GM18873 (cell line): Measurements from ENCODE around the gene NCAM1.
"Not testable (repeated sequence)": the region's sequence is repeated elsewhere in the genome, so short reads cannot be mapped to it uniquely, and the experiment has no call there.

Experiments
- ATAC-seq: cut with Tn5 transposase; IDR thresholded peaks from one replicate; pipeline ENCODE4 v1.9.1; 2021; ENCODE audit warnings: mild to moderate bottlenecking, moderate library complexity, moderate number of reproducible peaks; ENCODE audit not compliant: unreplicated experiment, low FRiP score

NCAM1 gene

GRCh38 chr11:112961146-112961668 lies at the start of gene NCAM1:
TSS of gene NCAM1 (plus strand) at chr11:112961420.
- ATAC-seq = no peak

- no peak for ATAC-seq
Observed at GRCh38 chr11:112922606-112923005, 38.6 kb upstream of the NCAM1 start.

- not testable (repeated sequence) for ATAC-seq
Observed at GRCh38 chr11:112924836-112925235, 36.4 kb upstream of the NCAM1 start.

- ATAC-seq = no peak
Observed at GRCh38 chr11:112925516-112926310, 35.5 kb upstream of the NCAM1 start.

GRCh38 chr11:112928136-112928535 lies 33.1 kb upstream of the NCAM1 start:
- ATAC-seq = no peak

GRCh38 chr11:112929432-112929831 lies 31.8 kb upstream of the NCAM1 start:
- ATAC-seq = no peak

GRCh38 chr11:112931703-112932102 lies 29.5 kb upstream of the NCAM1 start:
- ATAC-seq = no peak

- ATAC-seq = no peak
Observed at GRCh38 chr11:112932593-112932992, 28.6 kb upstream of the NCAM1 start.

- no peak for ATAC-seq
Observed at GRCh38 chr11:112933970-112934369, 27.2 kb upstream of the NCAM1 start.

GRCh38 chr11:112941104-112941503 lies 20.1 kb upstream of the NCAM1 start:
- ATAC-seq = no peak

- ATAC-seq = no peak
Observed at GRCh38 chr11:112942966-112943643, 18.1 kb upstream of the NCAM1 start.

- no peak for ATAC-seq
Observed at GRCh38 chr11:112946866-112947265, 14.4 kb upstream of the NCAM1 start.

- no peak for ATAC-seq
Observed at GRCh38 chr11:112949781-112950575, 11.2 kb upstream of the NCAM1 start.

- ATAC-seq = no peak
Observed at GRCh38 chr11:112958670-112959069, 2.5 kb upstream of the NCAM1 start.

GRCh38 chr11:112961751-112962578 lies 745 bp downstream of the NCAM1 start:
- no peak for ATAC-seq

GRCh38 chr11:112962579-112963367 lies 1.6 kb downstream of the NCAM1 start:
- no peak for ATAC-seq

GRCh38 chr11:112963368-112963955 lies 2.2 kb downstream of the NCAM1 start:
- no peak for ATAC-seq

- ATAC-seq = no peak
Observed at GRCh38 chr11:112965656-112966055, 4.4 kb downstream of the NCAM1 start.

GRCh38 chr11:112966561-112966960 lies 5.3 kb downstream of the NCAM1 start:
- ATAC-seq = no peak
